ENCODE data around the gene UPF2. TPM values are rescaled to one million over a fixed set of nuclear protein-coding genes. Genes with fewer than 3 reads are reported as not detected.

UPF2 gene
- total RNA-seq, 6 donors from 2014 or later = 16.0 to 44.0 (median 17.3) TPM

DNA sequence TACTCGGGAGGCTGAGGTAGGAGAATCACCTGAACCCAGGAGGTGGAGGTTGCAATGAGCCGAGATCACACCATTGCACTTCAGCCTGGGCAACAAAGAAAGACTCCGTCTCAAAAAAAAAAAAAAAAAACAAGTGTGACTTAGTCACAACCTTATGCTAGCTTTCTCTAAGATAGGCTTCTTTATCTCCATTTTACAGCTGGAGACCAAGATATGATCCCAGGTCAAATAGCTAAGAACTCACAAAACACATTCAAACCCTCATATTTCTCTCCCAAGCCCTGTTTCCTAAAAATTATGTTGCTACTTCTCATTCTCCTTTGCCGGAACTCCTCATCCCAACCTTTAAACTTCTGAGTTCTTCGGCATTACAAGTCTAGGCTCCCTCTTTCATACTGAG lies 13.1 kb upstream of the UPF2 start:
- DNase-seq = no peak
- Histone ChIP-seq H3K9me3 (no peaks in the 10 kb centered on the region), H3K4me3 (no peak overlapping the region), H3K27me3 (no peaks in the 10 kb centered on the region), H3K27ac (no peak overlapping the region), H3K4me1 (peaks cover 0 to 9% (median 5%) of the 10 kb centered on the region in 4 donors), H3K36me3 (no peaks in the 10 kb centered on the region)
- TF ChIP-seq POLR2AphosphoS5 (IDR thresholded peaks at IDR 0.05) = no peak
- 96% methylated on average over 5 of the region's 5 CpGs for WGBS, 2 donors
- ATAC-seq (ENCODE audit: low FRiP score in 2 of 2) = no peak

DNA sequence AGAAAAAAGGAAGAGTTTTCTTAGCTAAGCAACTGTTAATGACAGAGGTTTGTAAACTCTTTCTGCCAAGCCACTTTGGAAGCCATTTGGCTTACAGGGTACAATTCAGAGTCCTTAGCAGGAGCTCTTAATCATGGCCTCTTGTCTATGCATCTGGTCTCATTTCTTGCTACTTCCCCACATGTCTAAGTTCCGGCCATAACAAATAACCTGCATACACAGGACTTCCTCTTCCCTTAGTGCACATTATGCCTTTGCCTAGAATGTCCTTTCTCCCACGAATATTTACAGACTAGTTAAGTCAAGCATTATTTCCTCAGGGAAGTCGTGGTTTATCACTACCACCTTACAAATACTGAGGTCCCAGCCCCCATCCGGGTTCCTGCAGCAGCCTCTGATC lies 8.6 kb upstream of the UPF2 start:
- TF ChIP-seq, protein P1, sequence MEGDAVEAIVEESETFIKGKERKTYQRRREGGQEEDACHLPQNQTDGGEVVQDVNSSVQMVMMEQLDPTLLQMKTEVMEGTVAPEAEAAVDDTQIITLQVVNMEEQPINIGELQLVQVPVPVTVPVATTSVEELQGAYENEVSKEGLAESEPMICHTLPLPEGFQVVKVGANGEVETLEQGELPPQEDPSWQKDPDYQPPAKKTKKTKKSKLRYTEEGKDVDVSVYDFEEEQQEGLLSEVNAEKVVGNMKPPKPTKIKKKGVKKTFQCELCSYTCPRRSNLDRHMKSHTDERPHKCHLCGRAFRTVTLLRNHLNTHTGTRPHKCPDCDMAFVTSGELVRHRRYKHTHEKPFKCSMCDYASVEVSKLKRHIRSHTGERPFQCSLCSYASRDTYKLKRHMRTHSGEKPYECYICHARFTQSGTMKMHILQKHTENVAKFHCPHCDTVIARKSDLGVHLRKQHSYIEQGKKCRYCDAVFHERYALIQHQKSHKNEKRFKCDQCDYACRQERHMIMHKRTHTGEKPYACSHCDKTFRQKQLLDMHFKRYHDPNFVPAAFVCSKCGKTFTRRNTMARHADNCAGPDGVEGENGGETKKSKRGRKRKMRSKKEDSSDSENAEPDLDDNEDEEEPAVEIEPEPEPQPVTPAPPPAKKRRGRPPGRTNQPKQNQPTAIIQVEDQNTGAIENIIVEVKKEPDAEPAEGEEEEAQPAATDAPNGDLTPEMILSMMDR (IDR thresholded peaks at IDR 0.05) = no peak
- TF ChIP-seq POLR2A (IDR thresholded peaks at IDR 0.05) = no peak
- no peak for TF ChIP-seq EP300 (IDR thresholded peaks at IDR 0.05)
- TF ChIP-seq POLR2AphosphoS5 (IDR thresholded peaks at IDR 0.05) = no peak
- Histone ChIP-seq H3K27me3 (no peaks in the 10 kb centered on the region), H3K4me1 (peaks cover 0 to 9% (median 5%) of the 10 kb centered on the region in 4 donors), H3K27ac (peak overlapping the region in 3 of 4 donors; percentile 12 to 51 (median 32)), H3K9me3 (no peaks in the 10 kb centered on the region), H3K36me3 (no peaks in the 10 kb centered on the region), H3K4me3 (no peak overlapping the region)
- ATAC-seq (ENCODE audit: low FRiP score in 2 of 2) (peak in 1 of 2 donors; percentile 39), DNase-seq (no peak)
- 38 to 47% methylated on average over 4 of the region's 4 CpGs for WGBS, 2 donors

DNA sequence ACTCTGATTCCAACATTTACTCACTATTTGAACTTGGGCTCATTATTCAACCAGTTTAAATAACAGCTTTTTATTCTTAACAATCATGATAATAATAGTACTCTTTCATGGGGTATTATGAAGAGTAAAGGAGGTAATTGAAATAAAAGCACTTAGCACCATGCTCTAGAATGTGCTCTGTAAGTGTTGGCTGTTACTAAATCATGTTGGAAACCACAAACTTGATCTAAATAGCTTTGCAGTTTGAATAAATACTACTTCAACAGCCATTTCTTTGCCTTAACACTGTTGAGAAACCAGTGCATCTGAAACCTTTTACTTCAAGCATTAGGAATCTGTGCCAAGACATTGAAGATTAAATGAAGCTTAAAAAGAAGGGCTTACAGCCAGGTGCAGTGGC lies 7.9 kb upstream of the UPF2 start:
- no peak for TF ChIP-seq EP300 (IDR thresholded peaks at IDR 0.05)
- TF ChIP-seq, protein P1 (IDR thresholded peaks at IDR 0.05) = no peak
- TF ChIP-seq POLR2A (IDR thresholded peaks at IDR 0.05) = no peak
- TF ChIP-seq POLR2AphosphoS5 (IDR thresholded peaks at IDR 0.05) = no peak
- H3K9me3 ChIP-seq = no peaks in the 10 kb centered on the region
- ATAC-seq (ENCODE audit: low FRiP score in 2 of 2) (no peak), DNase-seq (no peak)
- H3K36me3 ChIP-seq = no peaks in the 10 kb centered on the region
- peaks cover 0 to 9% (median 5%) of the 10 kb centered on the region in 4 donors for H3K4me1 ChIP-seq
- H3K4me3 ChIP-seq = no peak overlapping the region
- no peaks in the 10 kb centered on the region for H3K27me3 ChIP-seq
- H3K27ac ChIP-seq = peak overlapping the region in 2 of 4 donors; percentile 30 to 32

DNA sequence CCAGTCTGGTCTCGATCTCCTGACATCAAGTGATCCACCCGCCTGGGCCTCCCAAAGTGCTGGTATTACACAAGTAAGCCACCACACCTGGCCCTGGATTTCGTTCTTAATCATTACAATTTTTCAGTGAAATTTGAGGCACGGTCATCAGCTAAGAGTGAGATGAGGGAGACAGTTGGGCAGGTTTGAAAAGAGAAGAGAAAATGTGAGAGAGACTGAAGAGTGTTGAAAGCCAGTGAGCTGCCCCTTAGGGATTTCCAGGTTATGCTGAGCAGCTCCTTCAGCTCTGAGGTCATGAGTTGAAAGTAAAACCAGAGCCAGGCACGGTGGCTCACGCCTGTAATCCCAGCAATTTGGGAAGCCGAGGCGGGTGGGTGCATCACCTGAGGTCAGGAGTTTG lies 5.9 kb upstream of the UPF2 start:
- TF ChIP-seq POLR2A (IDR thresholded peaks at IDR 0.05) = no peak
- no peak for TF ChIP-seq POLR2AphosphoS5 (IDR thresholded peaks at IDR 0.05)
- TF ChIP-seq, protein P1 (IDR thresholded peaks at IDR 0.05) = no peak
- no peak for TF ChIP-seq EP300 (IDR thresholded peaks at IDR 0.05)
- no peaks in the 10 kb centered on the region for H3K9me3 ChIP-seq
- H3K4me1 ChIP-seq = peaks cover 0 to 5% (median 5%) of the 10 kb centered on the region in 4 donors
- no peaks in the 10 kb centered on the region for H3K36me3 ChIP-seq
- no peak overlapping the region for H3K27ac ChIP-seq
- no peak for DNase-seq
- no peak overlapping the region for H3K4me3 ChIP-seq
- no peaks in the 10 kb centered on the region for H3K27me3 ChIP-seq
- ATAC-seq (ENCODE audit: low FRiP score in 2 of 2) = no peak
- 84 to 90% methylated on average over 8 of the region's 8 CpGs for WGBS, 2 donors

DNA sequence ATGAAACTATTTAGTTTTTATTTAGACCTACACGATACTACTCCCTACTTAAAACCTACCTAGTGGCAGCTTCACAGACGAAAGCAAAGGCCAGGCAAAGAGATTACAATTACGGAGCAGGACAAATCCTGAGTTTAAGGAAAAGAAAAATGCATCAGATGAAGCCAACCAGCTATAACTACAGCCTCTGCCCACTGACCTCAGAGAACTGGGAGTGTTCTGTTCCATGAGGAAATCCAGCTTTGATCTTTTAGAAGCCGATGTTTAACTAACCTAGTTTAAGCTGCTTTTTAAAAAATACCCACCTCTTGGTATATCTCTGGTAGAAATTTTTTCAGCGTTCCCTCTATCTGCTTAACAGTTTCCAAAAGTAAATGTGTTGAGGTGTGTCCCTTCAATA lies 3.0 kb upstream of the UPF2 start:
- peaks cover 8 to 17% (median 10%) of the 10 kb centered on the region in 4 donors for H3K4me1 ChIP-seq
- no peaks in the 10 kb centered on the region for H3K9me3 ChIP-seq
- H3K27ac ChIP-seq = no peak overlapping the region
- whole genome bisulfite sequencing, 2 donors = 87 to 88% methylated on average over 5 of the region's 5 CpGs
- DNase-seq = no peak
- ATAC-seq (ENCODE audit: low FRiP score in 2 of 2) = no peak
- TF ChIP-seq EP300 (IDR thresholded peaks at IDR 0.05) (no peak), POLR2A (IDR thresholded peaks at IDR 0.05) (no peak), POLR2AphosphoS5 (IDR thresholded peaks at IDR 0.05) (no peak)
- TF ChIP-seq, protein P1 (IDR thresholded peaks at IDR 0.05) = no peak
- H3K27me3 ChIP-seq = no peaks in the 10 kb centered on the region
- H3K36me3 ChIP-seq = no peaks in the 10 kb centered on the region
- no peak overlapping the region for H3K4me3 ChIP-seq
